Measurements from ENCODE around the gene TEX53.

Gene TEX53

GRCh38 chr9:114638404-114638803, 19.2 kb downstream of the TEX53 start:
- DNase-seq (ENCODE audit: low read depth): no peak

GRCh38 chr9:114634387-114634786, 23.2 kb downstream of the TEX53 start:
- no peak for DNase-seq (ENCODE audit: low read depth)

GRCh38 chr9:114633438-114634089, 24.0 kb downstream of the TEX53 start:
- no peak for DNase-seq (ENCODE audit: low read depth)

GRCh38 chr9:114631166-114631565, 26.4 kb downstream of the TEX53 start:
- DNase-seq (ENCODE audit: low read depth): no peak

- no peak for DNase-seq (ENCODE audit: low read depth)
These were observed 28.0 kb downstream of the TEX53 start for GRCh38 chr9:114629563-114630090.

- no peak for DNase-seq (ENCODE audit: low read depth)
These were observed 30.1 kb downstream of the TEX53 start for GRCh38 chr9:114627553-114627952.

- no peak for DNase-seq (ENCODE audit: low read depth)
These were observed 31.1 kb downstream of the TEX53 start for GRCh38 chr9:114626415-114627020.

- DNase-seq (ENCODE audit: low read depth): no peak
These were observed 32.9 kb downstream of the TEX53 start for GRCh38 chr9:114624677-114625076.

GRCh38 chr9:114621975-114622609, 35.5 kb downstream of the TEX53 start:
- no peak for DNase-seq (ENCODE audit: low read depth)

GRCh38 chr9:114621561-114621960, 36.0 kb downstream of the TEX53 start:
- DNase-seq (ENCODE audit: low read depth): no peak

- DNase-seq (ENCODE audit: low read depth): no peak
These were observed 38.3 kb downstream of the TEX53 start for GRCh38 chr9:114619191-114619761.

GRCh38 chr9:114616684-114617520, 40.7 kb downstream of the TEX53 start:
- DNase-seq (ENCODE audit: low read depth): no peak

GRCh38 chr9:114614373-114614772, 43.2 kb downstream of the TEX53 start:
- DNase-seq (ENCODE audit: low read depth): no peak

- no peak for DNase-seq (ENCODE audit: low read depth)
These were observed 43.7 kb downstream of the TEX53 start for GRCh38 chr9:114613919-114614318.

- DNase-seq (ENCODE audit: low read depth): no peak
These were observed 44.5 kb downstream of the TEX53 start for GRCh38 chr9:114613087-114613486.

- no peak for DNase-seq (ENCODE audit: low read depth)
These were observed 45.2 kb downstream of the TEX53 start for GRCh38 chr9:114612272-114612923.

- no peak for DNase-seq (ENCODE audit: low read depth)
These were observed 45.9 kb downstream of the TEX53 start for GRCh38 chr9:114611516-114612271.

GRCh38 chr9:114608525-114608796, 49.1 kb downstream of the TEX53 start:
- DNase-seq (ENCODE audit: low read depth): no peak

- DNase-seq (ENCODE audit: low read depth): no peak
These were observed 49.7 kb downstream of the TEX53 start for GRCh38 chr9:114607671-114608524.

- DNase-seq (ENCODE audit: low read depth): no peak
These were observed 50.9 kb downstream of the TEX53 start for GRCh38 chr9:114606597-114607207.

Measured in stimulated activated CD8-positive, alpha-beta memory T cell treated with anti-CD3 and anti-CD28 coated beads, Interleukin-15, amount 100 ng/mL, for 1 hour (primary cell).